GM06990 (cell line): ENCODE results near the gene ST6GAL1.
A peak's percentile ranks its signal among the peaks of the same experiment; 100 is the strongest.

ENCODE experiments used
- DNase-seq: peaks from one replicate; pipeline ENCODE4 v3.0.0-alpha.2; 2011; ENCODE audit not compliant: insufficient read length; ENCODE audit errors: extremely low read depth
- H3K27me3 ChIP-seq: replicated peaks from 2 replicates; pipeline ENCODE4 v1.6.0; 2011; ENCODE audit warnings: low read length; ENCODE audit not compliant: control insufficient read depth, insufficient read depth
- H3K36me3 ChIP-seq: 2 replicates; pipeline ENCODE4 v1.5.1; 2011; ENCODE audit warnings: low read length; ENCODE audit not compliant: control insufficient read depth, insufficient read depth
- H3K4me3 ChIP-seq: replicated peaks from 2 replicates; pipeline ENCODE4 v1.5.1; 2011; ENCODE audit warnings: low read depth, mild to moderate bottlenecking, control low read depth, low read length
- CTCF ChIP-seq: IDR thresholded peaks from 2 replicates; pipeline ENCODE4 v1.5.1; 2011; ENCODE audit warnings: low read length, control low read depth, mild to moderate bottlenecking, inconsistent platforms; ENCODE audit not compliant: insufficient read depth, poor library complexity, severe bottlenecking

ST6GAL1 gene

GRCh38 chr3:186922224-186922623 is 8.1 kb upstream of the ST6GAL1 start:
- no peak for DNase-seq
- Histone ChIP-seq H3K36me3 (no peaks in the 10 kb centered on the region), H3K4me3 (no peak overlapping the region), H3K27me3 (no peaks in the 10 kb centered on the region)
- TF ChIP-seq CTCF, result no peak

- H3K4me3 ChIP-seq, result no peak overlapping the region
These were observed 7.5 kb upstream of the ST6GAL1 start for GRCh38 chr3:186922790-186923189.

GRCh38 chr3:186923241-186923640 is 7.1 kb upstream of the ST6GAL1 start:
- H3K36me3 ChIP-seq, result no peaks in the 10 kb centered on the region
- no peaks in the 10 kb centered on the region for H3K27me3 ChIP-seq
- TF ChIP-seq CTCF, result no peak
- DNase-seq, result no peak
- no peak overlapping the region for H3K4me3 ChIP-seq

More at GRCh38 chr3:186922790-186923189, 7.5 kb upstream of the ST6GAL1 start:
- TF ChIP-seq CTCF, result no peak
- Histone ChIP-seq H3K27me3 (no peaks in the 10 kb centered on the region), H3K36me3 (no peaks in the 10 kb centered on the region)
- no peak for DNase-seq

GRCh38 chr3:186925826-186926225 is 4.5 kb upstream of the ST6GAL1 start:
- Histone ChIP-seq H3K27me3 (no peaks in the 10 kb centered on the region), H3K4me3 (no peak overlapping the region), H3K36me3 (no peaks in the 10 kb centered on the region)
- no peak for TF ChIP-seq CTCF
- DNase-seq, result no peak

- no peaks in the 10 kb centered on the region; the same call in 1 of the 2 replicates for H3K36me3 ChIP-seq
- H3K4me3 ChIP-seq, result no peak overlapping the region
- no peak for TF ChIP-seq CTCF
- DNase-seq, result no peak
- no peaks in the 10 kb centered on the region for H3K27me3 ChIP-seq
These were observed 1.1 kb upstream of the ST6GAL1 start for GRCh38 chr3:186929186-186929585.

GRCh38 chr3:186929685-186930084 is 641 bp upstream of the ST6GAL1 start:
- no peaks in the 10 kb centered on the region; the same call in 1 of the 2 replicates for H3K36me3 ChIP-seq
- no peak for TF ChIP-seq CTCF
- peak overlapping the region; percentile 75 for H3K4me3 ChIP-seq
- no peaks in the 10 kb centered on the region for H3K27me3 ChIP-seq
- no peak for DNase-seq
